Measurements from ENCODE around the gene VENTX. TPM values are rescaled to one million over a fixed set of nuclear protein-coding genes. Genes with fewer than 3 reads are reported as not detected.
"Not testable (repeated sequence)": the region's sequence is repeated elsewhere in the genome, so short reads cannot be mapped to it uniquely, and the experiment has no call there.

The VENTX gene
- total RNA-seq, 1 donor from 2014 or later: not detected

- H3K4me1 Mint-ChIP-seq (ENCODE audit: low read depth): peaks cover 2% of the 10 kb centered on the region
- no peak for DNase-seq (ENCODE audit: low spot score)
- no peak overlapping the region for H3K27ac Mint-ChIP-seq
- no peaks in the 10 kb centered on the region for H3K9me3 Mint-ChIP-seq
- no peaks in the 10 kb centered on the region for H3K36me3 Mint-ChIP-seq (ENCODE audit: low read depth)
- intact Hi-C loops (cut with micrococcal nuclease): no loop called here
- H3K4me3 Mint-ChIP-seq (ENCODE audit: low read depth): no peak overlapping the region
- no peaks in the 10 kb centered on the region for H3K27me3 Mint-ChIP-seq (ENCODE audit: low read depth)
Measured at GRCh38 chr10:133214468-133215410, 22.9 kb upstream of the VENTX start.

GRCh38 chr10:133215586-133215985, 22.1 kb upstream of the VENTX start:
- no peaks in the 10 kb centered on the region for H3K27me3 Mint-ChIP-seq (ENCODE audit: low read depth)
- peaks cover 1% of the 10 kb centered on the region for H3K4me1 Mint-ChIP-seq (ENCODE audit: low read depth)
- no peaks in the 10 kb centered on the region for H3K9me3 Mint-ChIP-seq
- intact Hi-C loops (cut with micrococcal nuclease): no loop called here
- H3K36me3 Mint-ChIP-seq (ENCODE audit: low read depth): no peaks in the 10 kb centered on the region
- no peak overlapping the region for H3K27ac Mint-ChIP-seq
- H3K4me3 Mint-ChIP-seq (ENCODE audit: low read depth): no peak overlapping the region
- DNase-seq (ENCODE audit: low spot score): no peak

- Mint-ChIP-seq H3K9me3 (no peaks in the 10 kb centered on the region), H3K4me1 (ENCODE audit: low read depth) (no peaks in the 10 kb centered on the region), H3K36me3 (ENCODE audit: low read depth) (no peaks in the 10 kb centered on the region), H3K27ac (no peak overlapping the region), H3K27me3 (ENCODE audit: low read depth) (peaks cover 4% of the 10 kb centered on the region), H3K4me3 (ENCODE audit: low read depth) (no peak overlapping the region)
- intact Hi-C loops (cut with micrococcal nuclease): no loop called here
- DNase-seq (ENCODE audit: low spot score): no peak
Measured at GRCh38 chr10:133216776-133217175, 20.9 kb upstream of the VENTX start.

GRCh38 chr10:133217800-133218589, 19.7 kb upstream of the VENTX start:
- peaks cover 4% of the 10 kb centered on the region for H3K27me3 Mint-ChIP-seq (ENCODE audit: low read depth)
- H3K27ac Mint-ChIP-seq: no peak overlapping the region
- no peaks in the 10 kb centered on the region for H3K4me1 Mint-ChIP-seq (ENCODE audit: low read depth)

GRCh38 chr10:133218891-133219290, 18.8 kb upstream of the VENTX start:
- intact Hi-C loops (cut with micrococcal nuclease): no loop called here
- Mint-ChIP-seq H3K9me3 (no peaks in the 10 kb centered on the region), H3K27me3 (ENCODE audit: low read depth) (peaks cover 4% of the 10 kb centered on the region), H3K27ac (no peak overlapping the region), H3K4me3 (ENCODE audit: low read depth) (no peak overlapping the region), H3K36me3 (ENCODE audit: low read depth) (no peaks in the 10 kb centered on the region), H3K4me1 (ENCODE audit: low read depth) (no peaks in the 10 kb centered on the region)
- no peak for DNase-seq (ENCODE audit: low spot score)

More at GRCh38 chr10:133217800-133218589, 19.7 kb upstream of the VENTX start:
- Mint-ChIP-seq H3K36me3 (ENCODE audit: low read depth) (no peaks in the 10 kb centered on the region), H3K9me3 (no peaks in the 10 kb centered on the region), H3K4me3 (ENCODE audit: low read depth) (no peak overlapping the region)
- no peak for DNase-seq (ENCODE audit: low spot score)
- intact Hi-C loops (cut with micrococcal nuclease): no loop called here

- no peaks in the 10 kb centered on the region for H3K9me3 Mint-ChIP-seq
- H3K36me3 Mint-ChIP-seq (ENCODE audit: low read depth): no peaks in the 10 kb centered on the region
- DNase-seq (ENCODE audit: low spot score): no peak
- no peak overlapping the region for H3K4me3 Mint-ChIP-seq (ENCODE audit: low read depth)
- H3K27ac Mint-ChIP-seq: no peak overlapping the region
- H3K27me3 Mint-ChIP-seq (ENCODE audit: low read depth): peaks cover 4% of the 10 kb centered on the region
- intact Hi-C loops (cut with micrococcal nuclease): loop anchor here (10.0 kb wide), 1 partner anchor 75 kb away; no protein-coding TSS in a partner anchor
- H3K4me1 Mint-ChIP-seq (ENCODE audit: low read depth): no peaks in the 10 kb centered on the region
Measured at GRCh38 chr10:133219782-133220181, 17.9 kb upstream of the VENTX start.

- Mint-ChIP-seq H3K4me3 (ENCODE audit: low read depth) (no peak overlapping the region), H3K4me1 (ENCODE audit: low read depth) (peaks cover 11% of the 10 kb centered on the region), H3K36me3 (ENCODE audit: low read depth) (no peaks in the 10 kb centered on the region), H3K27ac (no peak overlapping the region), H3K9me3 (no peaks in the 10 kb centered on the region), H3K27me3 (ENCODE audit: low read depth) (peaks cover 4% of the 10 kb centered on the region)
- intact Hi-C loops (cut with micrococcal nuclease): loop anchor here (10.0 kb wide), 1 partner anchor 77 kb away; no protein-coding TSS in a partner anchor
- no peak for DNase-seq (ENCODE audit: low spot score)
Measured at GRCh38 chr10:133221331-133221730, 16.3 kb upstream of the VENTX start.

GRCh38 chr10:133221756-133222155, 15.9 kb upstream of the VENTX start:
- H3K27ac Mint-ChIP-seq; DNase-seq (ENCODE audit: low spot score); H3K27me3 Mint-ChIP-seq (ENCODE audit: low read depth); H3K4me3 Mint-ChIP-seq (ENCODE audit: low read depth); H3K36me3 Mint-ChIP-seq (ENCODE audit: low read depth); H3K9me3 Mint-ChIP-seq: not testable (repeated sequence)
- peaks cover 16% of the 10 kb centered on the region for H3K4me1 Mint-ChIP-seq (ENCODE audit: low read depth)
- intact Hi-C loops (cut with micrococcal nuclease): loop anchor here (10.0 kb wide), 1 partner anchor 77 kb away; no protein-coding TSS in a partner anchor

GRCh38 chr10:133224076-133224475, 13.6 kb upstream of the VENTX start:
- intact Hi-C loops (cut with micrococcal nuclease): loop anchor here (10.0 kb wide), 1 partner anchor 79 kb away; no protein-coding TSS in a partner anchor
- H3K9me3 Mint-ChIP-seq: no peaks in the 10 kb centered on the region
- no peaks in the 10 kb centered on the region for H3K36me3 Mint-ChIP-seq (ENCODE audit: low read depth)
- peaks cover 18% of the 10 kb centered on the region for H3K27me3 Mint-ChIP-seq (ENCODE audit: low read depth)
- H3K27ac Mint-ChIP-seq: no peak overlapping the region
- no peak for DNase-seq (ENCODE audit: low spot score)
- peaks cover 19% of the 10 kb centered on the region for H3K4me1 Mint-ChIP-seq (ENCODE audit: low read depth)
- H3K4me3 Mint-ChIP-seq (ENCODE audit: low read depth): no peak overlapping the region

- intact Hi-C loops (cut with micrococcal nuclease): loop anchor here (5.0 to 10.0 kb wide), 2 partner anchors 63 to 80 kb away; partner anchors contain the start of gene KNDC1
- Mint-ChIP-seq H3K4me1 (ENCODE audit: low read depth) (peaks cover 19% of the 10 kb centered on the region), H3K4me3 (ENCODE audit: low read depth) (peak overlapping the region; percentile 33), H3K36me3 (ENCODE audit: low read depth) (no peaks in the 10 kb centered on the region), H3K27ac (no peak overlapping the region), H3K27me3 (ENCODE audit: low read depth) (peaks cover 24% of the 10 kb centered on the region), H3K9me3 (no peaks in the 10 kb centered on the region)
- no peak for DNase-seq (ENCODE audit: low spot score)
Measured at GRCh38 chr10:133224756-133225372, 12.8 kb upstream of the VENTX start.

- Mint-ChIP-seq H3K36me3 (ENCODE audit: low read depth) (no peaks in the 10 kb centered on the region), H3K9me3 (no peaks in the 10 kb centered on the region), H3K4me3 (ENCODE audit: low read depth) (peak overlapping the region; percentile 53), H3K4me1 (ENCODE audit: low read depth) (peaks cover 19% of the 10 kb centered on the region), H3K27ac (peak overlapping the region; percentile 62), H3K27me3 (ENCODE audit: low read depth) (peaks cover 24% of the 10 kb centered on the region)
- no peak for DNase-seq (ENCODE audit: low spot score)
- intact Hi-C loops (cut with micrococcal nuclease): loop anchor here (5.0 to 10.0 kb wide), 2 partner anchors 63 to 81 kb away; partner anchors contain the start of gene KNDC1
Measured at GRCh38 chr10:133225707-133226191, 11.9 kb upstream of the VENTX start.

- intact Hi-C loops (cut with micrococcal nuclease): loop anchor here (5.0 to 10.0 kb wide), 2 partner anchors 64 to 82 kb away; partner anchors contain the start of gene KNDC1
- Mint-ChIP-seq H3K27me3 (ENCODE audit: low read depth) (peaks cover 21% of the 10 kb centered on the region), H3K4me3 (ENCODE audit: low read depth) (peak overlapping the region; percentile 53), H3K27ac (peak overlapping the region; percentile 55), H3K36me3 (ENCODE audit: low read depth) (no peaks in the 10 kb centered on the region), H3K4me1 (ENCODE audit: low read depth) (peaks cover 19% of the 10 kb centered on the region), H3K9me3 (no peaks in the 10 kb centered on the region)
- DNase-seq (ENCODE audit: low spot score): no peak
Measured at GRCh38 chr10:133226251-133226808, 11.3 kb upstream of the VENTX start.

Measured in activated T-helper 2 cell treated with anti-CD3 and anti-CD28 coated beads, Interferon-gamma antibody, Interleukin-2, Interleukin-4, amounts not matched to agents 10 μg/mL and 5 μg/mL and 100 μg/mL, durations not matched to agents 14 hours and 24 hours and 36 hours (primary cell).